Lung (tissue), 12 donors: ENCODE measurements around the gene HUWE1. TPM values are rescaled to one million over a fixed set of nuclear protein-coding genes. Genes with fewer than 3 reads are reported as not detected.

Experiments
- ATAC-seq: fragments of 200-7000 bp; cut with Tn5 transposase; one replicate; pipeline ENCODE4 v1.9.1; 2020; ENCODE audit warnings: moderate number of reproducible peaks; ENCODE audit not compliant: insufficient read depth, low FRiP score
- DNase-seq, 3 donors: peaks; one replicate each; pipeline ENCODE4 v3.0.0-alpha.2; 2013 to 2017
- H3K27ac ChIP-seq, 2 donors: one replicate each; pipeline ENCODE4 v1.5.1; 2013; ENCODE audit warnings: mild to moderate bottlenecking in 2 of 2, moderate library complexity in 2 of 2, control low read depth in 1 of 2, inconsistent platforms in 1 of 2, low read depth in 1 of 2, low read length in 1 of 2
- H3K27me3 ChIP-seq, 3 donors: one replicate each; pipeline ENCODE4 v1.5.1; 2013; ENCODE audit warnings: low read length in 2 of 3; ENCODE audit not compliant: control insufficient read depth in 3 of 3, insufficient read depth in 3 of 3
- H3K36me3 ChIP-seq, 4 donors: one replicate each; pipeline ENCODE4 v1.5.1; 2013; ENCODE audit warnings: low read length in 4 of 4, mild to moderate bottlenecking in 1 of 4, moderate library complexity in 1 of 4; ENCODE audit not compliant: control insufficient read depth in 4 of 4, insufficient read depth in 4 of 4
- H3K4me1 ChIP-seq, 5 donors: one replicate each; pipeline ENCODE4 v1.5.1; 2013; ENCODE audit warnings: low read length in 5 of 5, mild to moderate bottlenecking in 2 of 5, moderate library complexity in 1 of 5; ENCODE audit not compliant: control insufficient read depth in 5 of 5, insufficient read depth in 5 of 5
- H3K4me3 ChIP-seq: one replicate; pipeline ENCODE4 v1.5.1; 2013; ENCODE audit warnings: mild to moderate bottlenecking, control low read depth, moderate library complexity
- H3K9ac ChIP-seq, 2 donors: one replicate each; pipeline ENCODE4 v1.5.1; 2013; ENCODE audit warnings: low read length in 2 of 2, control low read depth in 1 of 2; ENCODE audit not compliant: insufficient read depth in 1 of 2
- H3K9me3 ChIP-seq, 4 donors: one replicate each; pipeline ENCODE4 v1.5.1; 2013; ENCODE audit warnings: low read length in 3 of 4, mild to moderate bottlenecking in 1 of 4, moderate library complexity in 1 of 4; ENCODE audit not compliant: control insufficient read depth in 4 of 4, insufficient read depth in 3 of 4
- whole genome bisulfite sequencing, 2 donors: extraction: QIAGEN DNeasy Blood & Tissue Kit; methylation state at CpG; one replicate each; pipeline ENCODE4 v1.1.7; 2013; 5-methylcytosine and 5-hydroxymethylcytosine counted together
- polyA plus RNA-seq, 2 donors: library from polyadenylated mRNA; stranded (reverse); fragments of 200-250 nt; gene quantifications; one replicate each; pipeline ENCODE4 v1.2.1, GENCODE V29; 2013
- total RNA-seq, 2 donors: library from RNA; depleted of rRNA in 1 of 2; stranded (reverse); fragments of >200 nt in 1 of 2; gene quantifications; one replicate each; pipeline ENCODE4 v1.2.1, GENCODE V29; 2014 to 2021
- TF ChIP-seq, protein P1 (sequence below): IDR thresholded peaks from 2 replicates; pipeline ENCODE4 v1.5.1; 2012; ENCODE audit warnings: mild to moderate bottlenecking; ENCODE audit errors: control extremely low read depth, extremely low read depth
- donor health status: control.
- donor health status: control.
- donor health status: Bipolar disorder and iron deficiency.
- donor health status: healthy.
- donor health status: DM: yes; HTN: yes; CAD: no.

The HUWE1 gene
- total and polyA plus RNA-seq, 4 donors = 26.0 to 185 (median 76.5) TPM

DNA sequence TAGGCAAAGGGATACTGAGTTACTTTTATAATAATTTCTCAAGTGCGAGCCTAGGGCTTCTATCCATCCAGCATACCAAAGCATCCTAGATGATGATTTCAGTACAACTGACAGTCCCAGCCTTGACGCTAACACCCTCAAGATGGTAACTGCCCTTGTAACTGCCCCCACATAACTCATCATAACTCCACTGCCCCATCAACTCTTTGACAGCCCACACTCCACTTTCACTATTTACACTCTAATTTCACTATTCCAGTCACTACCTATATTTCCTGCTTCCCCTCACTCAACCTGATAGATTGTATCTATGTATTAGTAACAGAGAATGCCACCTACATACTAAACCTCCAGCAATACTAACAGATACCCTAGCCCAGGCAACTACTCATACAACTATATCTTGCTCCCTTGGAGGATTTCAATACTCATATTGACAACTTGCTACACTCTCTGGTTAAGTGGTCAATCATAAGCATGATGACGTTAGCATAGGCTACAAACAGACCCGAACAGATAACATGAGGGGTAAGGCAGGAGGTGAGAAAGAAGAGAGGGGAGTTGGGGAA lies 65.0 kb downstream of the HUWE1 start:
- Histone ChIP-seq H3K4me3 (no peak overlapping the region), H3K4me1 (peaks cover 0 to 2% (median 0%) of the 10 kb centered on the region in 5 donors), H3K9me3 (no peaks in the 10 kb centered on the region), H3K36me3 (peaks cover 5 to 21% (median 15%) of the 10 kb centered on the region in 4 donors), H3K27ac (no peak overlapping the region), H3K9ac (no peak overlapping the region), H3K27me3 (peaks cover 0 to 52% (median 7%) of the 10 kb centered on the region in 3 donors)
- WGBS, 2 donors = 85 to 97% methylated on average over 4 of the region's 4 CpGs
- DNase-seq = no peak
- no peak for ATAC-seq
- TF ChIP-seq, protein P1, sequence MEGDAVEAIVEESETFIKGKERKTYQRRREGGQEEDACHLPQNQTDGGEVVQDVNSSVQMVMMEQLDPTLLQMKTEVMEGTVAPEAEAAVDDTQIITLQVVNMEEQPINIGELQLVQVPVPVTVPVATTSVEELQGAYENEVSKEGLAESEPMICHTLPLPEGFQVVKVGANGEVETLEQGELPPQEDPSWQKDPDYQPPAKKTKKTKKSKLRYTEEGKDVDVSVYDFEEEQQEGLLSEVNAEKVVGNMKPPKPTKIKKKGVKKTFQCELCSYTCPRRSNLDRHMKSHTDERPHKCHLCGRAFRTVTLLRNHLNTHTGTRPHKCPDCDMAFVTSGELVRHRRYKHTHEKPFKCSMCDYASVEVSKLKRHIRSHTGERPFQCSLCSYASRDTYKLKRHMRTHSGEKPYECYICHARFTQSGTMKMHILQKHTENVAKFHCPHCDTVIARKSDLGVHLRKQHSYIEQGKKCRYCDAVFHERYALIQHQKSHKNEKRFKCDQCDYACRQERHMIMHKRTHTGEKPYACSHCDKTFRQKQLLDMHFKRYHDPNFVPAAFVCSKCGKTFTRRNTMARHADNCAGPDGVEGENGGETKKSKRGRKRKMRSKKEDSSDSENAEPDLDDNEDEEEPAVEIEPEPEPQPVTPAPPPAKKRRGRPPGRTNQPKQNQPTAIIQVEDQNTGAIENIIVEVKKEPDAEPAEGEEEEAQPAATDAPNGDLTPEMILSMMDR = no peak

DNA sequence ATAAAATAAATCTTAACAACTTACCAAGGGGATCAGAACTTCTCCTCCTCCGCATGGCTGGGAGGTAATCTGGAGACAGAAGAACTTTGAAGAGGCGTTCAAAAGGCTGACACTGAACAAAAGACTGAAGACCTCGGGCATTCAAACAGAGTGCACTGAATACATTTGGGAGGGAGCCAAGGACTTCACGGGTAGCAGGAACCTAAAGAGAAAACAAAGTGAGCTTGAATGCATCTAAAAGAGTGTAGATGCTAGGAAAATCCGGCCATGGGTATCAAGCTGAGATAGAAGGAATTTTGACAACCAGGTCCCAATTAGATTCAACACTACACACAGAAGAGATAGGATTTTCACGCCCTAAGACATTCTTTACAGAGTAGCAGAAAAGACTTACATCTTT lies 69.6 kb downstream of the HUWE1 start:
- H3K4me1 ChIP-seq = peaks cover 0 to 2% (median 0%) of the 10 kb centered on the region in 5 donors
- H3K36me3 ChIP-seq = peaks cover 14 to 22% (median 21%) of the 10 kb centered on the region in 4 donors
- H3K9me3 ChIP-seq = no peaks in the 10 kb centered on the region
- DNase-seq = no peak
- TF ChIP-seq, protein P1 = no peak
- H3K9ac ChIP-seq = no peak overlapping the region
- peaks cover 0 to 35% (median 13%) of the 10 kb centered on the region in 3 donors for H3K27me3 ChIP-seq
- no peak overlapping the region for H3K4me3 ChIP-seq
- no peak for ATAC-seq
- WGBS, 2 donors = 75 to 91% methylated on average over 6 of the region's 6 CpGs
- no peak overlapping the region for H3K27ac ChIP-seq

DNA sequence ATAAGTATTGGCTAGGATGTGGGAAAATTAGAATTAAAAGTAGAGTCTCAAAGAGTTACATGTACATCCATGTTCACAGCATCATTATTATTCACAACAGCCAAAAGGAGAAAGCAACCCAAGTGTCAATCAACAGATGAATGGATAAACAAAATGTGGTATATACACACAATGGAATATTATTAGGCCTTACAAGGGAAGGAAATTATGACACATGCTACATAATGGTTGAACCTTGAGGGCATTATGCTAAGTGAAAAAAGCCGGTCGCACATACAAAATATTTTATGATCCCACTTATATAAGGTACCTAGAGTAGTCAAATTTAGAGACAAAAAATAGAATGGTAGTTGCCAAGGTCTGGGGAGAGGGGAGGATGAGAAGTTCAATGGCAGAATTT lies 80.1 kb downstream of the HUWE1 start:
- no peak overlapping the region for H3K27ac ChIP-seq
- no peaks in the 10 kb centered on the region for H3K9me3 ChIP-seq
- ATAC-seq (no peak), DNase-seq (no peak)
- peaks cover 0 to 16% (median 13%) of the 10 kb centered on the region in 3 donors for H3K27me3 ChIP-seq
- 72 to 93% methylated on average over 2 of the region's 2 CpGs for WGBS, 2 donors
- no peak overlapping the region for H3K9ac ChIP-seq
- no peak overlapping the region for H3K4me3 ChIP-seq
- TF ChIP-seq, protein P1 = no peak
- no peaks in the 10 kb centered on the region for H3K4me1 ChIP-seq
- H3K36me3 ChIP-seq = peaks cover 3 to 14% (median 8%) of the 10 kb centered on the region in 4 donors
